NCI-H524 treated with DMSO at 0.1 percent for 48 hours (cell line): ENCODE measurements around the gene RHOT1.
"Not testable (repeated sequence)": the region's sequence is repeated elsewhere in the genome, so short reads cannot be mapped to it uniquely, and the experiment has no call there.

Experiments
- DNase-seq: peaks from one replicate; lab custom pipeline; 2025; lab: John Stamatoyannopoulos, UW

RHOT1 gene

GRCh38 chr17:32227910-32228309 lies 85.6 kb downstream of the RHOT1 start:
- no peak for DNase-seq

- DNase-seq, result no peak
Measured at GRCh38 chr17:32235588-32235987, 93.3 kb downstream of the RHOT1 start.

- no peak for DNase-seq
Measured at GRCh38 chr17:32239456-32239855, 97.2 kb downstream of the RHOT1 start.

- no peak for DNase-seq
Measured at GRCh38 chr17:32240750-32241149, 98.4 kb downstream of the RHOT1 start.

- DNase-seq, result no peak
Measured at GRCh38 chr17:32241640-32242039, 99.3 kb downstream of the RHOT1 start.

- no peak for DNase-seq
Measured at GRCh38 chr17:32249475-32249874, 107.2 kb downstream of the RHOT1 start.

GRCh38 chr17:32253117-32253611 lies 110.9 kb downstream of the RHOT1 start:
- DNase-seq, result no peak

- DNase-seq, result peak; percentile 95
Measured at GRCh38 chr17:32256012-32256700, 113.9 kb downstream of the RHOT1 start.

- DNase-seq, result peak; percentile 82
Measured at GRCh38 chr17:32256701-32257019, 114.4 kb downstream of the RHOT1 start.

- DNase-seq, result peak; percentile 100
Measured at GRCh38 chr17:32258383-32259140, 116.3 kb downstream of the RHOT1 start.

GRCh38 chr17:32259586-32259985 lies 117.3 kb downstream of the RHOT1 start:
- DNase-seq, result no peak

- DNase-seq, result no peak
Measured at GRCh38 chr17:32261417-32261736, 119.1 kb downstream of the RHOT1 start.

- no peak for DNase-seq
Measured at GRCh38 chr17:32261936-32262510, 119.7 kb downstream of the RHOT1 start.

GRCh38 chr17:32263515-32263914 lies 121.2 kb downstream of the RHOT1 start:
- DNase-seq, result not testable (repeated sequence)

GRCh38 chr17:32264140-32264799 lies 122.0 kb downstream of the RHOT1 start:
- no peak for DNase-seq

- DNase-seq, result no peak
Measured at GRCh38 chr17:32264823-32265191, 122.5 kb downstream of the RHOT1 start.

GRCh38 chr17:32265192-32265923 lies 123.1 kb downstream of the RHOT1 start, which contains the start of gene RHBDL3:
Gene RHBDL3 (plus strand): TSS chr17:32265832. CDS start chr17:32266190, 358 bp downstream.
- DNase-seq, result no peak

- DNase-seq, result no peak
Measured at GRCh38 chr17:32266051-32266388, 123.7 kb downstream of the RHOT1 start.

GRCh38 chr17:32266389-32267301 lies 124.3 kb downstream of the RHOT1 start:
- DNase-seq, result no peak

GRCh38 chr17:32267690-32268205 lies 125.4 kb downstream of the RHOT1 start:
- no peak for DNase-seq
